Measurements from ENCODE around the gene PRRG2.

PRRG2 gene

GRCh38 chr19:49567861-49568441 is 13.2 kb upstream of the PRRG2 start:
- DNase-seq (ENCODE audit: low read depth): no peak

GRCh38 chr19:49570138-49570856 is 10.8 kb upstream of the PRRG2 start:
- no peak overlapping the region for H3K4me3 ChIP-seq (ENCODE audit: low read depth, low read length)
- peak; percentile 70 for DNase-seq (ENCODE audit: low read depth)
- TF ChIP-seq CTCF (IDR thresholded peaks at IDR 0.05; ENCODE audit: low read depth, low read length, missing control alignments): peak; percentile 97

More at GRCh38 chr19:49567861-49568441, 13.2 kb upstream of the PRRG2 start:
- no peak for TF ChIP-seq CTCF (IDR thresholded peaks at IDR 0.05; ENCODE audit: low read depth, low read length, missing control alignments)
- no peak overlapping the region for H3K4me3 ChIP-seq (ENCODE audit: low read depth, low read length)

- no peak for TF ChIP-seq CTCF (IDR thresholded peaks at IDR 0.05; ENCODE audit: low read depth, low read length, missing control alignments)
- H3K4me3 ChIP-seq (ENCODE audit: low read depth, low read length): no peak overlapping the region
- DNase-seq (ENCODE audit: low read depth): no peak
Observed at GRCh38 chr19:49570997-49571676, 10.0 kb upstream of the PRRG2 start.

GRCh38 chr19:49573009-49573408 is 8.1 kb upstream of the PRRG2 start:
- H3K4me3 ChIP-seq (ENCODE audit: low read depth, low read length): no peak overlapping the region
- no peak for TF ChIP-seq CTCF (IDR thresholded peaks at IDR 0.05; ENCODE audit: low read depth, low read length, missing control alignments)
- DNase-seq (ENCODE audit: low read depth): no peak

GRCh38 chr19:49573425-49573824 is 7.7 kb upstream of the PRRG2 start:
- no peak for DNase-seq (ENCODE audit: low read depth)
- TF ChIP-seq CTCF (IDR thresholded peaks at IDR 0.05; ENCODE audit: low read depth, low read length, missing control alignments): no peak

GRCh38 chr19:49574206-49574755 is 6.8 kb upstream of the PRRG2 start:
- no peak overlapping the region for H3K4me3 ChIP-seq (ENCODE audit: low read depth, low read length)
- TF ChIP-seq CTCF (IDR thresholded peaks at IDR 0.05; ENCODE audit: low read depth, low read length, missing control alignments): no peak
- DNase-seq (ENCODE audit: low read depth): no peak

More at GRCh38 chr19:49573425-49573824, 7.7 kb upstream of the PRRG2 start:
- no peak overlapping the region for H3K4me3 ChIP-seq (ENCODE audit: low read depth, low read length)
